Amygdala (tissue), 56 donors: ENCODE results near the gene TCAF2.
"Not testable (repeated sequence)": the region's sequence is repeated elsewhere in the genome, so short reads cannot be mapped to it uniquely, and the experiment has no call there.

Source experiments
- DNase-seq, 56 donors: peaks; one replicate each; lab custom pipeline; 2025; lab: John Stamatoyannopoulos, UW

The TCAF2 gene

DNA sequence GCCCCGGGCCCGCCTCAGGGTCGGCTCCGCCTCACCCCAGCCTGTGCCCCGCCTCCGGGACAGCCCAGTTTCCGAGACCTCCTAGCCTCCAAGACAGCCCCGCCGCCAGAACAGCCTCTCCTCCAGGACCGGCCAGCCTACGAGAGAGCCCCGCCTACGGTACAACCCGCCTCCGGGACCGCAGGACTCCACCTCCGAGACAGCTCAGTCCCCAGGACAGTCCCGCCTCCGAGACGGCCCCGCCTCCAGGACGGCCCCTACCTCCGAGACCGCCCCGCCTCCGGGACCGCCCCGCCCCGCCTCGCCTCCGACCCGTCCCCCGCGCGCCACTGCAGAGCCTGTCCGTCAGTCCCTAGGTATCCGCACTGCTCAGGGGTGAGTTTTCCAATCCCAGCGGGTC is at the start of gene TCAF2:
Gene TCAF2, plus strand, starts transcription at position 329 of the 400 bp plus-strand sequence.
- not testable (repeated sequence) for DNase-seq

DNA sequence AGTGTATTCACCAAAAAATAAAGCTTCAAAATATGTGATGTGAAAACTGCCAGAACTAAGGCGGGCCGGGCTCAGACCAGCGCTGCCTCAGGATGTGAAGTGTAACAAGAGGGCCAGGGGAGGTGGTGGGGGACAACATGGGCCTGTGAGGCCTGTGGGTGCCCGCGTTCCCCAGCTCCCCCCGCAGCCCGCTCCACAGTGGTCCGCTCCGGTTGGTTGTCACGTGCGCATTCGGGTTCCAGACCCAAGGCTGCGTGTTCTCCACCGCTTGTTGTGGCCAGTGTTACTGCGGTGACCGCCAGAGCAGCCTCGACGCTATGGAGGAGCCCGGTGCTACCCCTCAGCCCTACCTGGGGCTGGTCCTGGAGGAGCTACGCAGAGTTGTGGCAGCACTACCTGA is 49.3 kb upstream of the TCAF2 start, which contains the start of gene CTAGE15:
Gene CTAGE15, plus strand, starts transcription at position 301 of the 400 bp plus-strand sequence. Its CDS starts 17 bp downstream, at position 318.
- not testable (repeated sequence) for DNase-seq

DNA sequence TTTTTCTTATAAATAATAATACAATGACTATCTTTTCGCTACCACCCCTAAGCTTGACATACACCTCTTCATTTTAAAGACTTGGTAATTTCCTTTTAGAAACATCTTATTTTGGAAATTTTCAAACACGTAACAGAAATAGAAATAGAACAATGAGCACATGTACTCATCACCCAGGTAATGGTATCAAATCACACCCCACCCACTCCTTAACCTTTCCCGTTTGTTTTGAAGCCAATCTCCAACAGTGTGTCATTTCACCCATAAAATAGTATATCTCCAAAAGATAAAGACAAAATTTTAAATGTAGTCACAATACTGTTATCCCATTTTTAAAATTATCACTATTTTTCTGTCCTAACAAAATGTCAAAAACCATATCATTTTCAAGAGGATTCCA is 32.6 kb upstream of the TCAF2 start:
- DNase-seq = not testable (repeated sequence)

DNA sequence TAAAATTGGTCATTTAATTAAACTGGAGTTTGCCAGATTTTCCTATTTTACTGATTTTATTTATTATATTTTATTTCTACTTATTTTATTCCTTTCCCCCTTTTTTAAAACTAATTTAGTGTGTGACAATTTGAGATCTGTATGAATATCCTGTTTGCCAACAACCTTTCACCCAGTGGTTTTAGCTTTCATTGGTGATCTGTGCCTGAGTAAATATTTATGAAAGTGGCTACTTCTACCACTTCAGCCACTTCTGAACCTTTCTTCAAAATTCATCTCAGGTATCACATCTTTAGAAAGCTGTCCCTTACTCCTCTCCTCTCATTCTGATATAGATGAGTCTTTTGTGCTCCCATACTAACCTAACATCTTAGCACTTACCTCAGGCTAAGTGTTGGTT is 30.9 kb upstream of the TCAF2 start:
- DNase-seq = not testable (repeated sequence)

DNA sequence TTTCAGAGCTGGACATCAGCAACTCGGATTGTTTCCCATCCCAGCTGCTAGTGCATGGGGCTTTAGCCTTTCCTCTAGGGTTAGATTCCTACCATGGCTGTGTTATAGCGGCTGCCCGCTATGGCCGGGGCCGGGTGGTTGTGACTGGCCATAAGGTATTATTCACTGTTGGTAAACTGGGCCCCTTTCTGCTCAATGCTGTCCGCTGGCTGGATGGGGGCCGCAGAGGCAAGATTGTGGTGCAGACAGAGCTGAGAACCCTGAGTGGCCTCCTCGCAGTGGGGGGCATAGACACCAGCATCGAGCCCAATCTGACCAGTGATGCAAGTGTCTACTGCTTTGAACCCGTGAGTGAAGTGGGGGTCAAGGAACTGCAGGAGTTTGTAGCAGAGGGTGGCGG is 22.7 kb upstream of the TCAF2 start:
- not testable (repeated sequence) for DNase-seq

DNA sequence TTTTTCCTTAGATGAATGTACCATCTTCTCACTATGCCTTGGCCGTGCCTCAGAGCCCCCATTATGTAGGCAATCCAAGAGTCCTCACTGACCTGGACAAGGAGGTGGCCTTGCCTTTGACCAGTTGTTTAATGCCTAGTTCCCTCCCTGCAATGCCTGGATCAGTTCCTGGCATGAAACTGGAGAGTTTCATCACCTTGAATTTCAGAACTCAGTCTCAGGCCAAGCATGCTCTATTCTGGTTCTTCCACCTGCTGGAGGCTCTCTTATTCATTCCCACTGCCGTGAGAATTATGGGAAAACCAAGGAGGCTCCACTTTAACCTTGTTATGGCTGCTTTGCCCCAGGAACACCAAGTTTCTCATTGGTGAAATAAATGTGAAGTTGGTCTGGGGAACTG is 17.2 kb upstream of the TCAF2 start:
- DNase-seq = not testable (repeated sequence)

DNA sequence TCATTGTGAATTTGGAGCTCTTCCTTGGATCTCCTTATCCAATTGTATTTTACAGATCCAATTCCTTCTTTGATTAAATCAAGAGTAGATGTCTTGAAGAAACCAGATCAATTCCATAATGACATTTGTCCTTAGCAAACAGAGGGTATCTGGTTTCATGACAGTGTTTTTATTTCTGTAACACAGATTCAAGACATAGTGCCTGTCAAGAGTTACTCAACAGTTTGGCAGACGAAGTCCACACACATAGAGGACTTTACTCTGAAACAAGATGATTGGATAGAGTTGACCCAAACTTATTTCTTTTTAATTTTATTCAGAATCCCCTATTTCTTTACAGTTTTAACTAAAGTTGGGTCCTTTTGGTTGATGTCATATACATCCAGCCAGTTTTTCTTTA is 14.7 kb upstream of the TCAF2 start:
- not testable (repeated sequence) for DNase-seq

DNA sequence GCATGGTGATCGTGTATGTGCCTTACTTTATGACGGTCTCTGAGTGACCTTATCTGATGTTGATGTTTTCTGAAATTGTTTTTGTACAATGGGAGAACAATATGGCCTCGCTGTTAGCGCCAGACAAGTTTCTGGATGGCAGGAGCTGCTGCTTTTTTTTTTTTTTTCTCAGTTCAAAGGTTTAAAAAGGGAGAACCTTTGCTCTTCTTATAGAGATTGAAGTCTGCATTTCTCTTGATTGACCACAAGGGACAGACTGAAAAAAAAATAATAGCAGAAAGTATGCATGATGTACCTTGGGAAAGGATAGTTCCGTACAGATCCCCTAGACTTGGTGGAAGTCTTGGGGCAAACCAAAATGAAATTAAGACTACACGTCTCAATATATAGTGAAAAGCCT is 5.2 kb upstream of the TCAF2 start:
- not testable (repeated sequence) for DNase-seq

DNA sequence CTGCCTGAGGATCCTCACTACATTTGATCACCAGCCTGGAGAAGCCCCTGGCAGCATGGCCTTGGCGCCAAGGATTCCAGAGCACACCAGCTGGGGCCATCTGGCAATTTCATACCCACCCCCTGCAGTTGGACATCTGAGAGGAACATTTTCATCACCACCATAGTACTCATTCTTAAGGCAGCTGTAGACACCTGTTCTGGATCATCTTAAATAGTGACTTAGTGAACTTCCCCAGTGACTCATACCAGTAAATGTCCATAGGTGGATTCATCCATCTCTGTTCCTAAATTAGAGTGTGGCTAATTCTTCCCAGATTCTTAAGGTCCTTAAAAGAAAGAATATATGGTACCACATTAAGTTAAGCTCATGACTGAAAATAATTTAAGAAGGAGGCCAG is 3.6 kb upstream of the TCAF2 start:
- DNase-seq = not testable (repeated sequence)

DNA sequence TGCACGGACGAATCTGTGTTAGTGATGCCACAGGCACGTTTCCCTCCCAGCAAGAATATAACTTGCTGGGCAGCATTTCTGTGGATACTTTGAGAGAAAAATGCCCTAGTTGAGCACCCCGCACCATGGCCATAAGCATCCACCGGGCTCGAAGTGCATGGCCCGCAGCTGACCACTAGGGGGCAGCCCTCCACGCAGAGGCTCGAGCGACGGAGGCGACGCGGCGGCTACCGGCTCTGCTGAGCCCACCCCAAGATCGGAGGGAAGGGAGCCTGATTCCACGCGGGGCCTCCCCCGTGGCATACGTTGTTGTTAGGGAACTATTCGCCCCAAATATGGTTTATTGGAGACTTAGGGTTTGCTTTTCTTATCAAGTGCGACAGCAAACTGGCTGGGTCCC is 716 bp upstream of the TCAF2 start:
- not testable (repeated sequence) for DNase-seq

DNA sequence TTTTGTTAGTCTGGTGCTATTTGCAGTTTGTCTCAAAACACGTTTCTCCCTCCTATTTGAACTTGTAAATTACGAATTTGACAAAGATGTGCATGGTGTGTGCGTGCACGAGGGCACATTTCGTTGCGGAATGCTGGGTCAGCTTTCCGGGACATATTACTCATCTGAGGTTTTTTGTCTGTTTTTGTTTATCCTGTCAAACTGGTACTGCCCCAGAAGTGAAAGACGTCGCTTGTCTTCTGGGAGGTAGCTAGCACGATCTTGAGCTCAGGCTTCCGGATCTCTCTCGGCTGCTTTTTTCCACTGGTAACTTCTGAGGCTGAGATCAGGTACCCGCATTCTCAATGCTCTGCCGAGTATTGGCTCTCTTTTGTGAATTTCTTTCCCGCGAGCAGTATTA is 401 bp downstream of the TCAF2 start:
- not testable (repeated sequence) for DNase-seq

DNA sequence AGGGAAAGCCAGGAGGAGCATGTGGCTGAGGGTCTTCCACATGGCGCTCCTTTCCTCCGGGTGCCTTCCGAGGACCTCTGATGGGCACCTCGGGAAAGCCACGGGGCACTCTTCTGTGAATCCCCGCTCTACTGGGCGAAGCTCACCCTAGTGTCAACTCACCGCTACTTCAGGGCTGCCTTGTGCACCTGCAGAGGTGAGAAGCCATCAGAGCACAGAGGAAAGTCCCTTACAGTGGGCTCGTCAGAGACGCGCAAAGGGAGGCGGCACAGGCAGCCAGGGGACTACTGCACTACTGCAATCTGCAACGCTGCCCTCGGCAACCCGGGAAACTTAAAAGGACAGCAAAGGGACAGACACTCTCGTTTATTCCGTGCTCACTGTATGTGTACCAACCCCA is 1.4 kb downstream of the TCAF2 start:
- DNase-seq = not testable (repeated sequence)

DNA sequence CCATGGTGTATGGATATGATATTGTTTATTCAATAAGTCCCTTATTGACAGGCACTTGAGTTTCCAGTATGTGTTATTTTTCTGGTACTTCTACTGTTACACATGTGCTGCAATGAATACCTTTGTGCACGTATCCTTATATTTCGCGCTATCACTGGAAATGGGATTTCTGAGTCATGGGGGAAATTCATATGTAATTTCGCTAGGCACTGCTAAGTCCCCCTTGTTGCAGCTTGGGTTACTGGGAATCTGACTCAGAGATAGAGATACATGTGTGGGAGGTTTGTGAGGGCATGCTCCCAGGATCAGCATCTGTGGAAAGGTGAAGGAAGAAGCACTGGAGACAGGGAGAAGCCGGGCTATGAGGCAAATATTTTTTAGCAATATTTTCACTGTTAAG is 9.9 kb downstream of the TCAF2 start:
- DNase-seq = not testable (repeated sequence)

DNA sequence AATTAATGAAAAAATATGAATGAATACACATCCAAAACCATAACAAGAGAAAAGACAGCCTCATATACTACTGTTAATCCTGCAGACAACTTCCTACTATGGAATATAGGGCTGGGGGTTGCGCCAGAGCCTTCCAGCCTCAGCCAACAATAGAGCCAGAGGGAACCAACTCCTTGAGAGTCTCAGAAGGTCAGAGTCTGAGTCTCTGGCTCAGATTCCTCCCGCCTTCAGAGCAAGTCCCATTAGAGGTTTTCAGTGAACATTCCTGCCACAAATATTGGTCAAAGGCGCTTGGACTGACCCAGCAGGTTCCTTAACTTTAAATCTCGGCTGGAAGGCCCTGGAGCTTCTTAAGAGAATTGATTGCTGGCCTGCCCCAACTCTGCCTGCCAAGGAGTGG is 11.7 kb downstream of the TCAF2 start:
- not testable (repeated sequence) for DNase-seq

DNA sequence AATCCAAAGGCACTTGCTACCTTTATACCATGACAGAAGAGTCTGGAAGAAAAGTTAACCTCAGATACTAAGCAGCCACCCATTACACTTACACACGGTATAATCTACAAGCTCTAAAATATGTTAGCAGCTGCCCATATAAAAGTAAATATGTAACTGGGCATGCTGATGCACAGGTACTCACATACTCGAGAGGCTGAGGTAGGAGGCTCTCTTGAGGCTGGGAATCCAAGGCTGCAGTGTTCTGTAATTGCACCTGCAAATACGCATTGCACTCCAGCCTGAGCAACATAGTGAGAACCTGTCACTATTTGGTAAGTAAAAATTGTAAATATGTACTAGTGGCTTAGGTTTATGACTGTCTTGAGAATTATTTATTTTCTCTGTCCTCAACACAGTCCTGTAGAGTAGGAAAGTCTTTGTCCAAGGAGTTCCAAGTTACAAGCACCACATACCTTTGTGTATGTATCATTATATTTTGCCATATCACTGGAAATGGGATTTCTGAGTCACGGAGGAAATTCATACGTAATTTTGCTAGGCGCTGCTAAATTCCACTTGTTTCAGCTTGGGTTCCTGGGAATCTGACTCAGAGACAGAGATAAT is 12.3 kb downstream of the TCAF2 start:
- not testable (repeated sequence) for DNase-seq

DNA sequence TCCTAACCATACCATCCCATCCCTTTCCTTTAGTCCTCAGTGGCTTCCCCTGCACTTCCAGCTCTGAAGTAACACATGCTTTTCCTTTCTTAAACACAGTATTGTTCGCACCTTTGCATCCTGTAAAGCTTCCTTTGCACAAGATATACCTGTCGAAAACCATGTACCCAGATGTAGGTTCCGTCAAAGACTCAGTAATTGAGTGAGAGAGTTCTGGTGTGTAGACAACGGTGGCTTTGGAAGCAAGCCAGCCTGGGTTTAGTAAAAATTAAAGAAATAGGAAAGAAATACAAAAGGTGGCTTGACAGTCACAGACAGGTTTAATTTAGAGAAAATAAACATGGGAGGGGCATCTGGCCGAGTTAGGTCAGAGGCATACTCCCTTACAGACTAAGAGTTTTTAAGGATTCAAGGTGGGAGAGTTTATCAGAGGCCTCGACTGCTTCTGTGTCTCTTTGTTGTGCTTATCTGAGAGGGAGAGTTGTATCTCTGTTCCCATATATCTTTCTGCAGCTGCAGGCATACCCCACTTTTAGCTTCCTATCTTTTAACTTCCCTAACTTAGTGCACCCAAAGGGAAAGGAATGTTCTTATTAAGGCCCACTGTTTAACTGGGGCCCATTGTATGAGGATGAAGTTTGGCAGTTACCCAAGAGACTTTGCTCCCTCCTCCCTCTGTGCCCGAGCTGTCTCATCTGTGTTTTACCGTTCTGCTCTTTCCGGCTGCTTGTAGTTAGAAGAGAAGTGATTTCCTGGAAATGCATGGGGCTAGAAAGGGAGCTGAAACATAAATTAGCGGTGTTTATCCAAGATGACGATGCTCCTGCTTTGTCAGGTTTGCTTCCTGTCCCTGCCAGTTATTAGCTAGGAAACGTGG is 14.8 kb downstream of the TCAF2 start:
- not testable (repeated sequence) for DNase-seq

DNA sequence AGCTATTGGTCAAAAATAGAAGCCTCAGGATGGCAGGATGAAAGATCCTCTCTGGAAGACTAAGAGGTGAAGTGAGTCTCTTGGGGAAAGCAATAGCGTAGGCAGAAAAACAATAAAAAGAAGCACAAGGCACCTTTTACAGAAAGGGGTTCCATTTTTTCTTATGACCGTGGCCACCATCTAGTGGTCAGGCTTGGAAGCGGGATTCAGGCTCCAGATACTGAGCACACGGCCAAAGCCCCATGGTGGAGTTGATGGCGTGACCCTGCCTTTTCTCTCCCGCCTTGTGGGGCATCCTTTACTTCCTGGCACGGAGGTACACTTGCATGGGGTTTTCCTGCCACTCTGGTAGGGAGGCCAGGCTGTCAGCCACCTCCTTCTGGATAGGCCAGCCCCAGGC is 18.6 kb downstream of the TCAF2 start:
- DNase-seq = not testable (repeated sequence)

DNA sequence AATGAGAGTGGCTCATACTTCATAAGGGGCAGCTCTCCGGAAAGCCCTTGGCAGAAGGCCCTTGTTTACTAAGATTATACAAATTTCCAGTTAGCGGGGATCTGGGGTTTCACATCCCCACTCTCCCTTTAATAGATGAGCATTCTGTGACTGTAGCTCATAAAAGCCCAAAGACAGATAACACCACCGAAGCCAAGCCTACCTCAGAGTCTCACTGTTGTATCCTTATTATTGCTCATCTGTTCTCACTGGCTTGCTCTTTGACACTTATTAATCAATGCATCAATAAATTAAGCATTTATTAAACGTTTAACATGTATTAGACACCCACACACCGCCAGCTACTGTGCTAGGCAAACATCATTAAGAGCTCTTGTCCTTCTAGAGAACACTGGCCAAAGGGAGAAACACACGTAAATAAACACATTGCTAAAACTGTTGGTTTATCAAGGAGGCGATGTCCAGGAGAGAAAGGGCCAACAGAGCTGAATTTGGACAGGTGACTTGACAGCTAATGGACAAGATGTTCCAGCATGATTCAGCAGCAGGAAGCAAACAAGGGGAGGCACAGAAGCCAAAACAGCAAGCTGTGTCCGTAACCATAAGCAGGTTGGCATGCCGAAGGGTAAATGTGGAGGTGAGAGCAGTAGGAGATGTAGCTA is 19.9 kb downstream of the TCAF2 start:
- not testable (repeated sequence) for DNase-seq

DNA sequence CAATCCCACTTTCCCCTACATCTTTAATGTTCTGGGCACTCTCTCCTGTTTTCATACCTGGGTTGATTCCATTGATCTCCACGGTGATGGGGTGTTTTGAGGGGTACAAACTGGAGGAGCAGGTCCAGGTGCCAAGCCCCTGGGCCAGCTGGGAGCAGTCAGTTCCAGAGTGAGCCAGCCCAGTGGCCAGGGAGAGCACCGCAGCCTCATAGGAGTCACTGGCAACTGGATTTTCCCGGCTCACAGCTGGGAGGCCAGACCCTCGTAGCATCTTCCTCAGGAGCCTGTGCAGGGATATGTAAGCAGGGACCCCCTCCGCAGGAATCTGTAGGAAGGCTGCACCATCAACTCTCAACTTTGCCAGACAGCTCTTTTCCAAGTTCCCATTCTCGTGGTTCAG is 25.8 kb downstream of the TCAF2 start:
- not testable (repeated sequence) for DNase-seq

DNA sequence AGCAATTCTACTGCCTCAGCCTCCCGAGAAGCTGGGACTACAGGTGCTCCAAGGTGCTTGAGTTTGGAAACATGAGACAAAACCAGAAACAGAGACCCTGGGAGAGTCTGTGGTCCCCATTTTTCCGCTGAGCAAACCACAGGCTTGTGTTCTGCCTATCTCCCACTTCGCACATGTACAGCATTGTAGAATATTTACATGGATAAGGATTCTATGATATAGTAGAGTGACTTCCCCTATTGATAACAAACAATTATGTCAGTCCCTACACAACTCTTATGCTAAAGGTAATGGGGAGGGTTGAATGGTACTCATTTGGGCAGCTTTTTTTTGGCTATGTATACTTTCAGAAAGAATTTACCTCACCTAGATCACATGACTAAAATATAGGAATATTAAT is 29.1 kb downstream of the TCAF2 start:
- not testable (repeated sequence) for DNase-seq

DNA sequence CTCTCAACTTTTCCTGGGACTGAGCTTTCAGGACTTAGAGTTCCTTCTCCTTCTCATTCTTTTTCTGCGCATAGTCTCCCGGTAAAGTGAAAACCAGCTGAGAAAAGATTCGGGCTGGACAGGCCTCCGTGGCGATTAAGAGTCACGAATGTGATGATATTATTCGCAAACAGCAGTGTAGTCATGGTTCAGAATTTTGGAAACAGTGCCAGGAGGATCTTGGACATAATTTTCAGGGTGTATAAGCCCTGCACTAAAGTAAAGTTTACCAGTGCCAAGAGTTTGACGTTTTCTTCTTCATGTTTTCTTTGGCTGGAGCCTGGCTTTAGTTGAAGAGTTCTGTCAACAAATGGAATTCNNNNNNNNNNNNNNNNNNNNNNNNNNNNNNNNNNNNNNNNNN is 29.7 kb downstream of the TCAF2 start:
- DNase-seq = not testable (repeated sequence)
